ENCODE measurements around the gene DUS1L.

The DUS1L gene

DNA sequence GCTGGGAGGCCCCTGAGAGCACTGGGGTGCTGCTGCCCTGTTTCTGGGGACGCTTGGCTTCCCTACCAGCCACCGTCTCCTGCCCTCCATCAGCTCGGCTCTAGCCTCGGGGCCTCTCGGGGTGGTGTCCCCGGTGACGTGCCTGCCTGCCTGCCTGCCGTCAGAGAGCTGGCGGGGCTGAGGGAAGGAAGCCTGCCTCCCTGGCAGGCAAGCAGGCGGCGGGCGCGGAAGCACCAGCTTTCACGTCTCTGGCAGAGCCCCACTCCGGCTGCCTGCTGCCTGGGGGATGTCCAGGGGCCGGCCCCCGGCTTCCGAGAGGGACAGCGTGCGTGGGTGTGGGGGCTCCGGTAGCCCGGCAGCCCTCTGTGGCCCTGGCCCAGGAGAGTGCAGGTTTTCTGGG, 52.3 kb downstream of the DUS1L start:
- H2BK15ac ChIP-seq (replicated peaks; ENCODE audit: low read depth) = no peak overlapping the region
- H3K4me2 ChIP-seq (ENCODE audit: low read length) = no peak overlapping the region
- no peak overlapping the region for H3K27ac ChIP-seq (ENCODE audit: low read depth, low read length)
- no peak overlapping the region for H2BK120ac ChIP-seq (ENCODE audit: low read depth, low read length)
- H3K9ac ChIP-seq (ENCODE audit: low read length) = no peak overlapping the region
- H3K4me3 ChIP-seq (ENCODE audit: low read length) = no peak overlapping the region
- no peak overlapping the region for H4K5ac ChIP-seq (ENCODE audit: low read length)
- no peak overlapping the region for H3K23ac ChIP-seq (ENCODE audit: low read length)
- no peak overlapping the region for H3K56ac ChIP-seq (ENCODE audit: low read length)
- WGBS (ENCODE audit: extremely low coverage, insufficient coverage, low lambda C conversion rate) = no CpG with 5 or more reads among the region's 22 CpGs
- H4K8ac ChIP-seq (ENCODE audit: low read depth, low read length) = no peak overlapping the region
- no peaks in the 10 kb centered on the region for H3K27me3 ChIP-seq (ENCODE audit: insufficient read depth, low read length, poor library complexity)
- no peak overlapping the region for H3K4ac ChIP-seq (ENCODE audit: low read depth, low read length)
- H2BK5ac ChIP-seq (ENCODE audit: low read length) = no peak overlapping the region
- no peak overlapping the region for H3K18ac ChIP-seq (ENCODE audit: low read length)
- no peaks in the 10 kb centered on the region for H3K79me2 ChIP-seq (ENCODE audit: control insufficient read depth, insufficient read depth, low read length)
- H3K4me1 ChIP-seq (ENCODE audit: control insufficient read depth, low read depth, low read length) = no peaks in the 10 kb centered on the region
- no peak for DNase-seq
- H3K36me3 ChIP-seq (ENCODE audit: control insufficient read depth, insufficient read depth, low read length) = no peaks in the 10 kb centered on the region
- H2AK5ac ChIP-seq (ENCODE audit: low read length) = no peak overlapping the region
- no peaks in the 10 kb centered on the region for H3K79me1 ChIP-seq (ENCODE audit: low read length)

- Histone ChIP-seq H2AK5ac (ENCODE audit: low read length) (no peak overlapping the region), H3K79me2 (ENCODE audit: control insufficient read depth, insufficient read depth, low read length) (no peaks in the 10 kb centered on the region), H2BK120ac (ENCODE audit: low read depth, low read length) (no peak overlapping the region), H3K9ac (ENCODE audit: low read length) (no peak overlapping the region), H4K5ac (ENCODE audit: low read length) (no peak overlapping the region), H2BK5ac (ENCODE audit: low read length) (no peak overlapping the region), H3K56ac (ENCODE audit: low read length) (no peak overlapping the region), H3K79me1 (ENCODE audit: low read length) (no peaks in the 10 kb centered on the region), H3K27ac (ENCODE audit: low read depth, low read length) (peak overlapping the region; percentile 53), H4K8ac (ENCODE audit: low read depth, low read length) (no peak overlapping the region), H2BK15ac (replicated peaks; ENCODE audit: low read depth) (no peak overlapping the region), H3K4me3 (ENCODE audit: low read length) (no peak overlapping the region), H3K18ac (ENCODE audit: low read length) (no peak overlapping the region), H3K23ac (ENCODE audit: low read length) (no peak overlapping the region), H3K4ac (ENCODE audit: low read depth, low read length) (no peak overlapping the region), H3K4me2 (ENCODE audit: low read length) (no peak overlapping the region), H3K36me3 (ENCODE audit: control insufficient read depth, insufficient read depth, low read length) (no peaks in the 10 kb centered on the region), H3K27me3 (ENCODE audit: insufficient read depth, low read length, poor library complexity) (no peaks in the 10 kb centered on the region), H3K4me1 (ENCODE audit: control insufficient read depth, low read depth, low read length) (no peaks in the 10 kb centered on the region)
- no CpG with 5 or more reads among the region's 19 CpGs for WGBS (ENCODE audit: extremely low coverage, insufficient coverage, low lambda C conversion rate)
- peak; percentile 48 for DNase-seq
These were observed 52.8 kb downstream of the DUS1L start for GRCh38 chr17:82012640-82013295.

- no peaks in the 10 kb centered on the region for H3K4me1 ChIP-seq (ENCODE audit: control insufficient read depth, low read depth, low read length)
- H4K5ac ChIP-seq (ENCODE audit: low read length) = no peak overlapping the region
- H4K8ac ChIP-seq (ENCODE audit: low read depth, low read length) = no peak overlapping the region
- H3K56ac ChIP-seq (ENCODE audit: low read length) = no peak overlapping the region
- no peak overlapping the region for H3K4me3 ChIP-seq (ENCODE audit: low read length)
- no peak overlapping the region for H3K4me2 ChIP-seq (ENCODE audit: low read length)
- H3K79me1 ChIP-seq (ENCODE audit: low read length) = no peaks in the 10 kb centered on the region
- no peaks in the 10 kb centered on the region for H3K79me2 ChIP-seq (ENCODE audit: control insufficient read depth, insufficient read depth, low read length)
- H3K4ac ChIP-seq (ENCODE audit: low read depth, low read length) = no peak overlapping the region
- H3K18ac ChIP-seq (ENCODE audit: low read length) = no peak overlapping the region
- no peak overlapping the region for H2BK15ac ChIP-seq (replicated peaks; ENCODE audit: low read depth)
- no peaks in the 10 kb centered on the region for H3K36me3 ChIP-seq (ENCODE audit: control insufficient read depth, insufficient read depth, low read length)
- WGBS (ENCODE audit: extremely low coverage, insufficient coverage, low lambda C conversion rate) = no CpG with 5 or more reads among the region's 20 CpGs
- H2BK120ac ChIP-seq (ENCODE audit: low read depth, low read length) = no peak overlapping the region
- H3K23ac ChIP-seq (ENCODE audit: low read length) = no peak overlapping the region
- H2BK5ac ChIP-seq (ENCODE audit: low read length) = no peak overlapping the region
- no peak overlapping the region for H3K9ac ChIP-seq (ENCODE audit: low read length)
- H2AK5ac ChIP-seq (ENCODE audit: low read length) = no peak overlapping the region
- H3K27ac ChIP-seq (ENCODE audit: low read depth, low read length) = peak overlapping the region; percentile 53
- H3K27me3 ChIP-seq (ENCODE audit: insufficient read depth, low read length, poor library complexity) = no peaks in the 10 kb centered on the region
- DNase-seq = no peak
These were observed 53.4 kb downstream of the DUS1L start for GRCh38 chr17:82012261-82012639.

DNA sequence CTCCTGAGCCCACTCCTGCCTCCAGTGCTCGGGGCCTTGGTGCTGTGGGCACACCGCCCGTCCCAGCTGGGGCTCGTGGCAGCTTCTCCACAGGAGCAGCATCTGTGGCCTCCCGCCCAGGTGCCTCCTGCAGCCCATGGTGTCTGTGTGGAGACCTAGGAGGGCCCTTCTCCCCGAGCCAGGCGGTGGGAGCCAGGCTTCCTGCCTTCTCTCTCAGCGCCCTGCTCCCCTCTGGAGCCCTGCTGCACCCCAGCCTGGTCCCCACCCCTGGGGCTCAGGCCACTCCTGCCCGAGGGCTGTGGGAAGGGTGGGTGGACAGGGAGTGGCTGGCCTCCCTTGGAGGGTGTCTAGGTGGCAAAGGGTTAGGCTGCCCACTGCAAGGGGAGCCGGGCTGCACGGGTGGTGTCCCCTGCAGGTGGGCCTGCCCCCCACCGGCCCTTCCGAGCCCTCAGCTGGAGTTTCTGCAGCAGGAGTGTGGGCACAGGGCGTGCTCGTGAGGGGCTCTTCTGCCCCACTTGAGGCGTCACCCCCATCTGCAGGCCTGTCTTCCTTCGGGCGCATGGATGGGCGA, 53.9 kb downstream of the DUS1L start:
- H3K4me1 ChIP-seq (ENCODE audit: control insufficient read depth, low read depth, low read length) = no peaks in the 10 kb centered on the region
- no CpG with 5 or more reads among the region's 19 CpGs for WGBS (ENCODE audit: extremely low coverage, insufficient coverage, low lambda C conversion rate)
- H4K5ac ChIP-seq (ENCODE audit: low read length) = no peak overlapping the region
- no peak overlapping the region for H3K23ac ChIP-seq (ENCODE audit: low read length)
- no peaks in the 10 kb centered on the region for H3K79me1 ChIP-seq (ENCODE audit: low read length)
- H3K18ac ChIP-seq (ENCODE audit: low read length) = no peak overlapping the region
- H2BK15ac ChIP-seq (replicated peaks; ENCODE audit: low read depth) = no peak overlapping the region
- no peak overlapping the region for H3K4ac ChIP-seq (ENCODE audit: low read depth, low read length)
- H2BK120ac ChIP-seq (ENCODE audit: low read depth, low read length) = no peak overlapping the region
- no peaks in the 10 kb centered on the region for H3K79me2 ChIP-seq (ENCODE audit: control insufficient read depth, insufficient read depth, low read length)
- H3K27ac ChIP-seq (ENCODE audit: low read depth, low read length) = no peak overlapping the region
- H3K4me2 ChIP-seq (ENCODE audit: low read length) = no peak overlapping the region
- no peak overlapping the region for H2AK5ac ChIP-seq (ENCODE audit: low read length)
- no peak overlapping the region for H3K4me3 ChIP-seq (ENCODE audit: low read length)
- H3K27me3 ChIP-seq (ENCODE audit: insufficient read depth, low read length, poor library complexity) = no peaks in the 10 kb centered on the region
- no peak overlapping the region for H3K56ac ChIP-seq (ENCODE audit: low read length)
- H4K8ac ChIP-seq (ENCODE audit: low read depth, low read length) = no peak overlapping the region
- no peak overlapping the region for H3K9ac ChIP-seq (ENCODE audit: low read length)
- H3K36me3 ChIP-seq (ENCODE audit: control insufficient read depth, insufficient read depth, low read length) = no peaks in the 10 kb centered on the region
- H2BK5ac ChIP-seq (ENCODE audit: low read length) = no peak overlapping the region
- no peak for DNase-seq

DNA sequence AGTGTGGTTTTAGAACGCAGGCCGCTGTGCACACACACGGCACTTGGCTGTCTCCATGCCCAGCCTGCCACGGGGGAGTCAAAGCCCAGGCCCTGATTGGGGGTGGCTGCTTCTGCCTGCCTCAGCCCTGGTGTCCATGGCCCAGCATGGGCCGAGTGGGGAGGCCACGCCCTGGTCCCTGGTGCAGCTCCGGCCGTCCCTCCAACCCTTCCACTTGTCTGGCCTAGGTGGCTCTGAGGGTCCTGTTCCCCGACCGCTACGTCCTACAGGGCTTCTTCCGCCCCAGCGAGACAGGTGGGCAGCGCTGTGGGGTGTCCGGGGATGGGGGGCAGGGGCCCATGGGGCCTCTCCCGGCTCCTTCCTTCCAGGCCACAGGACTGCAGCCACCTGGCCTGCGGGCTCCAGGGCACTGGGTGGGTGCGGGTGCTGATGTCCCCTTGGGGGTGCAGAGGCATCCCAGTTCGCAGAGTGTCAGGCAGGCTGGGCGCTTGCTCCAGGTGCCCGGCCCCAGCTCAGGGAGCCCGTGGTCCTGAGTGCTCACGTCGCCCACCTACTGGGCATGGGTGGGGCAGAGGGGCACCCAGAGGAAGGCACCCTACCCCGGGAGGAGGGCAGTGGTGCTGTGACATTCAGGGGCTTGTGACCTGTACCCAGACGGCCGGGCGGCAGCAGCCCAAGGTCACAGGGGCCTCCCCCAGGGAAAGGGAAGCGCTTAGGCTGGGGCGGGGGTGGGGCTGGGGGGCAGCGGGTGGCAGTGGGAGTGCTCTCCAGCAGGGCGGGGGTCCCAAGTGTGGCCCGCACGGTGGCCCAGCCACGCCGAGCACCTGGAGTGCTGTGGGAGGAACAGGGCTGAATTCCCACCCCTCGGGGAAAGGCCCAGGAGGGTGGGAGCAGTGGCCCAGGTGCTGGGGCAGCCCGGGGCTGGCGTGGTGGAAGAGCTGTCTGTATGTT, 54.8 kb downstream of the DUS1L start:
- H2BK5ac ChIP-seq (ENCODE audit: low read length) = no peak overlapping the region
- H2BK120ac ChIP-seq (ENCODE audit: low read depth, low read length) = no peak overlapping the region
- no peaks in the 10 kb centered on the region for H3K27me3 ChIP-seq (ENCODE audit: insufficient read depth, low read length, poor library complexity)
- no peaks in the 10 kb centered on the region for H3K79me2 ChIP-seq (ENCODE audit: control insufficient read depth, insufficient read depth, low read length)
- no peak overlapping the region for H3K27ac ChIP-seq (ENCODE audit: low read depth, low read length)
- H3K4me2 ChIP-seq (ENCODE audit: low read length) = no peak overlapping the region
- H4K5ac ChIP-seq (ENCODE audit: low read length) = no peak overlapping the region
- no peak overlapping the region for H3K18ac ChIP-seq (ENCODE audit: low read length)
- no peak overlapping the region for H2BK15ac ChIP-seq (replicated peaks; ENCODE audit: low read depth)
- H3K9ac ChIP-seq (ENCODE audit: low read length) = no peak overlapping the region
- H2AK5ac ChIP-seq (ENCODE audit: low read length) = no peak overlapping the region
- H3K4ac ChIP-seq (ENCODE audit: low read depth, low read length) = no peak overlapping the region
- H4K8ac ChIP-seq (ENCODE audit: low read depth, low read length) = no peak overlapping the region
- no CpG with 5 or more reads among the region's 39 CpGs for WGBS (ENCODE audit: extremely low coverage, insufficient coverage, low lambda C conversion rate)
- no peak overlapping the region for H3K4me3 ChIP-seq (ENCODE audit: low read length)
- no peak overlapping the region for H3K56ac ChIP-seq (ENCODE audit: low read length)
- no peak for DNase-seq
- H3K4me1 ChIP-seq (ENCODE audit: control insufficient read depth, low read depth, low read length) = no peaks in the 10 kb centered on the region
- peaks cover 2% of the 10 kb centered on the region for H3K79me1 ChIP-seq (ENCODE audit: low read length)
- H3K36me3 ChIP-seq (ENCODE audit: control insufficient read depth, insufficient read depth, low read length) = no peaks in the 10 kb centered on the region
- H3K23ac ChIP-seq (ENCODE audit: low read length) = no peak overlapping the region

Data from mesendoderm (in vitro differentiated cells).